ENCODE measurements around the gene ZSCAN22.
"Not testable (repeated sequence)": the region's sequence is repeated elsewhere in the genome, so short reads cannot be mapped to it uniquely, and the experiment has no call there.

ZSCAN22 gene

GRCh38 chr19:58357481-58358145 is 30.8 kb downstream of the ZSCAN22 start:
- H3K4me3 ChIP-seq (ENCODE audit: low read length), result no peak overlapping the region
- H3K9me3 ChIP-seq (ENCODE audit: low read length), result no peaks in the 10 kb centered on the region
- H3K4me1 ChIP-seq (ENCODE audit: insufficient read depth, low read length), result peaks cover 4% of the 10 kb centered on the region
- H3K36me3 ChIP-seq (ENCODE audit: insufficient read depth, low read length), result peaks cover 19% of the 10 kb centered on the region
- no peak overlapping the region for H2AFZ ChIP-seq (ENCODE audit: low read depth, low read length)
- no peaks in the 10 kb centered on the region for H3K27me3 ChIP-seq (ENCODE audit: insufficient read depth, low read length)

DNA sequence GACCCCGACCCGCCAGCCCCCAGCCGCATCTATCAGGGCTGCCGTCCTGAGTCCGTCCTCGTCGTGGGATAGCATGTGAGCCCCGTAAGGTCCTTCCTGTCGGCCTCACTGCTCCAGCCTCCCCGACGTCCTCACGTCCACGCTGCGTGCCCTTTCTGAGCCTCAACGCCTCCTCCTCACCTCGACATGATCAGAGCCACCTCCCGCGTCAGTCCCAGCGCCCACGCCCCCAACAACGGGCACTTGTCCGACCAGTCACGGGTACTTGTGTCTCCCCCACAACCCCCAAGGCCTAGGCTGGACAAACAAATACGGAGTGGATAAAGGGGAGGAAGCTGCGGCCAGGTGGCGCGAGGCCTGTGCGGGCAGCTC is 35.1 kb downstream of the ZSCAN22 start:
- Histone ChIP-seq H3K36me3 (ENCODE audit: insufficient read depth, low read length) (peaks cover 8% of the 10 kb centered on the region), H3K4me3 (ENCODE audit: low read length) (peak overlapping the region; percentile 67), H3K27me3 (ENCODE audit: insufficient read depth, low read length) (no peaks in the 10 kb centered on the region), H3K9me3 (ENCODE audit: low read length) (no peaks in the 10 kb centered on the region), H3K4me1 (ENCODE audit: insufficient read depth, low read length) (peaks cover 4% of the 10 kb centered on the region), H2AFZ (ENCODE audit: low read depth, low read length) (peak overlapping the region; percentile 84)

DNA sequence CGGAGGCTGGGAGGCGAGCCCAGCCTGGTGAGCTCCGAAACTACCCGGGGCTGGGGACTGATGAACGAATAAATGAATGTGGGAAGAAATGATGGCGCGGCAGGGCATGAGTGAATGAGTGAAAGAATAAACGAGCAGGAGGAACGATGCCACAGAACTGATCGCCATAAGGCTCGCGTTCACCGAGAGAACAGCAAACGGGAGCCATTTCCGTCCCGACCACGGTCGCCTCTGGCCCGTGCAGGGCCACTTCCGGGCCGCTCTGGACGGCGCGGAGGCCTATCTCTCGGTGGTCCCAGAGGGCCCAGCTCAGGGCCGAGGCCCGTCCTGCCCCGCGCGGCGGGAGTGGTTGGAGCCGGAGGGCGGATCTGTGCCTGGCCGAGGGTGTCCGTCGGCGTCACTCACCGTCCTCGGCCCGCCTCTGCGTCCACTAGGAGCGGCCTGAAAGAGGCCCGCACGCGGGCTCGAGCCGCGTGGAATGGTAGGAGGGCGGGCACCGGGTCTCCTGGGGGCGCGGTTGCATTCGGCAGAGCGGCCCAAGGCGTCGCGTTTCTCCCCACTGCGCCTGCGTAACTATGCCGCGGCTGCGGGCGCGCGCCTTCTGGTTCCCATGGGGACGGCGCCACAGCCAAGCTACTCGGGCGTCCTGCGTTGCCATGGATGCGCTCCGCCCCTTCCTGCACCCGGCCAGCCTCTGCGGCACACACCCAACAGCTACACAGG is 35.6 kb downstream of the ZSCAN22 start, which contains the start of gene ZNF497:
TSS of gene ZNF497 (minus strand) at position 480 of the 723 bp plus-strand sequence. CDS start 5,116 bp downstream, outside the sequence.
- Histone ChIP-seq H3K27me3 (ENCODE audit: insufficient read depth, low read length) (no peaks in the 10 kb centered on the region), H3K4me3 (ENCODE audit: low read length) (peak within 1 kb of the TSS; percentile 67), H3K4me1 (ENCODE audit: insufficient read depth, low read length) (peaks cover 4% of the 10 kb centered on the region), H3K9me3 (ENCODE audit: low read length) (no peaks in the 10 kb centered on the region), H3K36me3 (ENCODE audit: insufficient read depth, low read length) (peaks cover 11% of the 10 kb centered on the region), H2AFZ (ENCODE audit: low read depth, low read length) (peak within 1 kb of the TSS; percentile 84)

DNA sequence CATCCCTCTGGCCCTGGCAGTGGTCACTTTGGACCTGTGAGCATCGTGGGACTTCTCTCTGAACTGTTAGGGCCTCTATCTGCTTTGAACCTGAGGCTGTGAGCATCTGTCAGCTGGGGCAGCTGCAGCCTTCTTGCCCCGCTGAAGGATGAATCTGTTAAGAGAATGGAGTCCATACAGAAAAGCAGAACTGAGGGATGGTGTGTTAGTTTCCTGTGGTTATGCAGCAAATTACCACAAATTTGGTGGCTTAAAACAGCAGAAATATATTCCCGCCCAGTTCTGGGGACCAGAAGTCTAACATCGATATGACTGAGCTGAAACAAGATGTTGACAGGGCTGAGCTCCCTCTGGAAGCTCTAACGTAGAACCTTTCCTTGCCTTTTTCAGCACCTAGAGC is 37.4 kb downstream of the ZSCAN22 start:
- Histone ChIP-seq H3K36me3 (ENCODE audit: insufficient read depth, low read length) (peaks cover 20% of the 10 kb centered on the region), H3K9me3 (ENCODE audit: low read length) (no peaks in the 10 kb centered on the region), H2AFZ (ENCODE audit: low read depth, low read length) (no peak overlapping the region), H3K27me3 (ENCODE audit: insufficient read depth, low read length) (no peaks in the 10 kb centered on the region), H3K4me1 (ENCODE audit: insufficient read depth, low read length) (peaks cover 4% of the 10 kb centered on the region), H3K4me3 (ENCODE audit: low read length) (no peak overlapping the region)

GRCh38 chr19:58366585-58367430 is 40.0 kb downstream of the ZSCAN22 start:
- Histone ChIP-seq H3K27me3 (ENCODE audit: insufficient read depth, low read length) (no peaks in the 10 kb centered on the region), H2AFZ (ENCODE audit: low read depth, low read length) (no peak overlapping the region), H3K4me1 (ENCODE audit: insufficient read depth, low read length) (no peaks in the 10 kb centered on the region), H3K9me3 (ENCODE audit: low read length) (no peaks in the 10 kb centered on the region), H3K36me3 (ENCODE audit: insufficient read depth, low read length) (peaks cover 25% of the 10 kb centered on the region), H3K4me3 (ENCODE audit: low read length) (no peak overlapping the region)

- Histone ChIP-seq H3K4me1 (ENCODE audit: insufficient read depth, low read length) (no peaks in the 10 kb centered on the region), H2AFZ (ENCODE audit: low read depth, low read length) (no peak overlapping the region), H3K27me3 (ENCODE audit: insufficient read depth, low read length) (no peaks in the 10 kb centered on the region)
These were observed 41.1 kb downstream of the ZSCAN22 start for GRCh38 chr19:58367698-58368454.

GRCh38 chr19:58368561-58369360 is 42.0 kb downstream of the ZSCAN22 start:
- H3K9me3 ChIP-seq (ENCODE audit: low read length), result no peaks in the 10 kb centered on the region
- H2AFZ ChIP-seq (ENCODE audit: low read depth, low read length), result no peak overlapping the region
- H3K36me3 ChIP-seq (ENCODE audit: insufficient read depth, low read length), result peaks cover 25% of the 10 kb centered on the region
- H3K27me3 ChIP-seq (ENCODE audit: insufficient read depth, low read length), result no peaks in the 10 kb centered on the region
- no peak overlapping the region for H3K4me3 ChIP-seq (ENCODE audit: low read length)
- H3K4me1 ChIP-seq (ENCODE audit: insufficient read depth, low read length), result no peaks in the 10 kb centered on the region

More at GRCh38 chr19:58367698-58368454, 41.1 kb downstream of the ZSCAN22 start:
- Histone ChIP-seq H3K9me3 (ENCODE audit: low read length) (no peaks in the 10 kb centered on the region), H3K4me3 (ENCODE audit: low read length) (no peak overlapping the region), H3K36me3 (ENCODE audit: insufficient read depth, low read length) (peaks cover 25% of the 10 kb centered on the region)

DNA sequence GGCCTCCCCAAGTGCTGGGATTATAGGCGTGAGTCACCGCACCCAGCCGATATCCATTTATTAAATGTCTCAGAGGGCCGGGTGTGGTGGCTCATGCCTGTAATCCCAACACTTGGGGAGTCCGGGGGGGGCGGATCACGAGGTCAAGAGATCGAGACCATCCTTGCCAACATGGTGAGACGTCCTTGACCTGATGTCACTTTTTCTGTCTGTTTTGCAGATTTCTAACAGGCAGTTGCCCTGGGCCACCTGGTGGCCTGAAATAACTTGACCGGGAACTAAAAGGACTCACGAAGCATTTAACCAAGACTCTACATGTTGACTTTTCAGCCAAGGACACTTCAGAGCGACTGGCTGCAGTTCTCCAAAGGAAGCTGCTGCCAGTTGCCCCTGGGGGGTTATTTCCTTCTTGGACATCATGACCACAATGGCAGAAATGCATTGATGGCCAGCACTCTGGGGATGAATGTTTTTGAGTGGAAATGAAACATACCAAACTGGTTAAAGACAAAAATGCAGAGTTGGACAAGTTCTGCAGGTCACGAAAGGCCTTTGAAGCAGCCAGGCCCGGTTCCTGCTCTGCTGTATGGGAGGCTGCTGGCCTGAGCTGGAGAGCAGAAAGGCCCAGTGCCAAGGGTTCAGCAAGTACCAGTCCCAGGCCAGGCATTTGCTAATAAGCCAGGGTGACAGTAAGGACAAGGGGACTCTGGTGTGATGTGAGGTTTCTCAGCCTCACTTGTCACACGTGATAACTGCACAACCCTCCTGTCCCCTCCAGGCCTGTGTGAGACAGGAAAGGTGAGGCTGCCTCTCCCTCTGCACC is 45.7 kb downstream of the ZSCAN22 start:
- H3K4me1 ChIP-seq (ENCODE audit: insufficient read depth, low read length), result no peaks in the 10 kb centered on the region
- H3K27me3 ChIP-seq (ENCODE audit: insufficient read depth, low read length), result no peaks in the 10 kb centered on the region
- peaks cover 14% of the 10 kb centered on the region for H3K36me3 ChIP-seq (ENCODE audit: insufficient read depth, low read length)
- H3K4me3 ChIP-seq (ENCODE audit: low read length), result no peak overlapping the region
- H2AFZ ChIP-seq (ENCODE audit: low read depth, low read length), result no peak overlapping the region
- no peaks in the 10 kb centered on the region for H3K9me3 ChIP-seq (ENCODE audit: low read length)

DNA sequence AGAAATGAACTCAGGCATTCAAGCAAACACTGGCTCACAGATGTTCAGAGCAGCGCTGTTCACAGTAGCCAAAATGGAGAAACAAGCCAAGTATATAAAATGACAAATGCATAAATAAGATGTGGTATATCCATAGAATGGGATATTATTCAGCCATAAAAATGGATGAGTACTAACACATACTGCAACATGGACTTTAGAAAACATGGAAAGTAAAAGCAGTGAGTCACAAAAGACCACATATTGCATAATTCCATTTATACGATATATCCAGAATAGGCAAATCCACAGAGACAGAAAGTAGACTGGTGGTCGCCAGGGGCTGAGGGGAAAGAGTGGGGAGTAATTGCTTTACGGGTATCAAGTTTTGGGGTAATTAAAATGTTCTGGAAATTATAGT is 47.4 kb downstream of the ZSCAN22 start:
- no peaks in the 10 kb centered on the region for H3K27me3 ChIP-seq (ENCODE audit: insufficient read depth, low read length)
- H3K9me3 ChIP-seq (ENCODE audit: low read length), result no peaks in the 10 kb centered on the region
- no peaks in the 10 kb centered on the region for H3K4me1 ChIP-seq (ENCODE audit: insufficient read depth, low read length)
- peaks cover 6% of the 10 kb centered on the region for H3K36me3 ChIP-seq (ENCODE audit: insufficient read depth, low read length)
- H2AFZ ChIP-seq (ENCODE audit: low read depth, low read length), result no peak overlapping the region
- no peak overlapping the region for H3K4me3 ChIP-seq (ENCODE audit: low read length)

DNA sequence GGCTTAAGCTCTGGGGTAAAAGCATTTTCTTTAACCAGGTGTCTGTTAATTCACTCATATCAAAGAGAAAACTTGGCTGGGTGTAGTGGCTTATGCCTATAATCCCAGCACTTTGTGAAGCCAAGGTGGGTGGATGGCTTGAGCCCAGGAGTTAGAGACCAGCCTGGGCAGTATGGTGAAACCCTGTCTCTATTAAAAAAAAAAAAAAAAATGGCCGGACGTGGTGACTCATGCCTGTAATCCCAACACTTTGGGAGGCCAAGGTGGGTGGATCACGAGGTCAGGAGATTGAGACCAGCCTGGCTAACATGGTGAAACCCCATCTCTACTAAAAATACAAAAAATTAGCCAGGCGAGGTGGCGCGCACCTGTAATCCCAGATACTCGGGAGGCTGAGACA is 49.9 kb downstream of the ZSCAN22 start:
- H2AFZ ChIP-seq (ENCODE audit: low read depth, low read length); H3K4me3 ChIP-seq (ENCODE audit: low read length); H3K27me3 ChIP-seq (ENCODE audit: insufficient read depth, low read length); H3K36me3 ChIP-seq (ENCODE audit: insufficient read depth, low read length); H3K9me3 ChIP-seq (ENCODE audit: low read length): not testable (repeated sequence)
- peaks cover 11% of the 10 kb centered on the region for H3K4me1 ChIP-seq (ENCODE audit: insufficient read depth, low read length)

- Histone ChIP-seq H3K4me3 (ENCODE audit: low read length) (no peak overlapping the region), H3K36me3 (ENCODE audit: insufficient read depth, low read length) (no peaks in the 10 kb centered on the region), H2AFZ (ENCODE audit: low read depth, low read length) (no peak overlapping the region), H3K4me1 (ENCODE audit: insufficient read depth, low read length) (peaks cover 16% of the 10 kb centered on the region), H3K27me3 (ENCODE audit: insufficient read depth, low read length) (no peaks in the 10 kb centered on the region), H3K9me3 (ENCODE audit: low read length) (no peaks in the 10 kb centered on the region)
These were observed 52.5 kb downstream of the ZSCAN22 start for GRCh38 chr19:58379246-58379645.
